GM20431 (cell line): Measurements from ENCODE around the gene DAPP1.
"Not testable (repeated sequence)": the region's sequence is repeated elsewhere in the genome, so short reads cannot be mapped to it uniquely, and the experiment has no call there.

Experiments used
- in situ Hi-C: fragments of 300-500 bp; cut with MseI, MboI; formaldehyde crosslinking; loops from one replicate; pipeline ENCODE4 v1.15.0; 2020; ENCODE audit warnings: low sequenced_read_pairs; ENCODE audit not compliant: unreplicated experiment

The DAPP1 gene, protein sequence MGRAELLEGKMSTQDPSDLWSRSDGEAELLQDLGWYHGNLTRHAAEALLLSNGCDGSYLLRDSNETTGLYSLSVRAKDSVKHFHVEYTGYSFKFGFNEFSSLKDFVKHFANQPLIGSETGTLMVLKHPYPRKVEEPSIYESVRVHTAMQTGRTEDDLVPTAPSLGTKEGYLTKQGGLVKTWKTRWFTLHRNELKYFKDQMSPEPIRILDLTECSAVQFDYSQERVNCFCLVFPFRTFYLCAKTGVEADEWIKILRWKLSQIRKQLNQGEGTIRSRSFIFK

GRCh38 chr4:99816545-99817308, at the start of gene DAPP1:
TSS of gene DAPP1 (plus strand) at chr4:99816827. CDS start at chr4:99816914, 87 bp downstream.
- in situ Hi-C loops = loop anchor here (10.0 kb wide), 1 partner anchor 58 kb away; no protein-coding TSS in a partner anchor

DNA sequence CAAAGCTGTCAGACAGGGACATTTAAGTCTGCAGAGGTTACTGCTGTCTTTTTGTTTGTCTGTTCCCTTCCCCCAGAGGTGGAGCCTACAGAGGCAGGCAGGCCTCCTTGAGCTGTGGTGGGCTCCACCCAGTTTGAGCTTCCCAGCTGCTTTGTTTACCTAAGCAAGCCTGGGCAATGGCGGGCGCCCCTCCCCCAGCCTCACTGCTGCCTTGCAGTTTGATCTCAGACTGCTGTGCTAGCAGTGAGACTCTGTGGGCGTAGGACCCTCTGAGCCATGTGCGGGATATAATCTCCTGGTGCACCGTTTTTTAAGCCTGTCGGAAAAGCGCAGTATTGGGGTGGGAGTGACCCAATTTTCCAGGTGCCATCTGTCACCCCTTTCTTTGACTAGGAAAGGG, 45.8 kb upstream of the DAPP1 start:
- in situ Hi-C loops = not testable (repeated sequence)

GRCh38 chr4:99783940-99784339, 32.7 kb upstream of the DAPP1 start:
- in situ Hi-C loops = no loop called here

- in situ Hi-C loops = no loop called here
Observed at GRCh38 chr4:99784842-99785241, 31.8 kb upstream of the DAPP1 start.

- in situ Hi-C loops = no loop called here
Observed at GRCh38 chr4:99790796-99791617, 25.6 kb upstream of the DAPP1 start.

GRCh38 chr4:99800332-99801004, 16.2 kb upstream of the DAPP1 start:
- in situ Hi-C loops = loop anchor here (10.0 kb wide), 1 partner anchor 246 kb away; no protein-coding TSS in a partner anchor

- in situ Hi-C loops = loop anchor here (10.0 kb wide), 1 partner anchor 246 kb away; no protein-coding TSS in a partner anchor
Observed at GRCh38 chr4:99801005-99801699, 15.5 kb upstream of the DAPP1 start.

DNA sequence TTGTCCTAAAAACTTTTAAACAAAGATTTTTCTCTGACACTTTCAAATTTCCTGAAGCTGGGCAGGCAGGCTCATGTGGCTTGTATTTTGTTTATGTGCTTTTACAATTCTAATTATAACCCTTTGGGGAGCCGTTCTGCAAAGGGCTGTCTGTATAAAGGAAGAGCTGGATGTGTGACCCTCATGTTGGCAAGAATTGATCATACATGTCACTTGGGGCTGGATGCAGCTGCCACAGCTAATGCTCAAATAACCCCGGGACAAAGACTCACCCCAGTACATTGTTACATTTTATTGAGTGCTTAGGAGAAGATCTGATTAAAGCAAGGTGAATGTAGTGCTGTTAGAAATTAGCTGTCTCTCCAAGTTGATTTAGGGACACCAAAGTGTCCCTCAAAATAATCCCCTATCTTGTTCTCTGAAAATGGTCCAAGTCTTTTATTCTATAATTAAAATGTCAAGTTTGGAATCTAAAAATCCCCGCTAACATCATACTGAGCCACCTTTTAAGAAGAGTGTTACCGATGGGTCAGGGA, 13.0 kb upstream of the DAPP1 start:
- in situ Hi-C loops = loop anchor here (10.0 kb wide), 1 partner anchor 249 kb away; no protein-coding TSS in a partner anchor

DNA sequence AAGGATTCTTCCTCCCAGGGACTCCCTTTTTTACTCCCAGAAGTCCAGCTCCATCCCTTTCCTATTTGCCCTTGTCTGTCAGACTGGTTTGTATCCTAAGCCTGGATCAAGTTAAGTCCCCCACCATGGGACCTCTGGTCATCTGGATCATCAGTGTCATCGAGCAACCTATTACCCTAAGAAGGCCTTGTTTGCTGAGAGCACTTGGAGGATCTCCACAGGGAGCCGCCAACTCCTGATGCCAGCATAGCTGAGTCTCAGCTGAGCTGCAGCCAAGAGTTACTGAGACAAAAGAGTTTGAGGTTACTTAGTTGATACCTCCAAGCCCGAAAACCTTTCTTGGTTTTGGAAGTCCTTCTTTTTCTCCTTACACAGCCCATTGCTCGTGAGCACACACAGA, 10.1 kb upstream of the DAPP1 start:
- in situ Hi-C loops = loop anchor here (10.0 kb wide), 1 partner anchor 252 kb away; no protein-coding TSS in a partner anchor

GRCh38 chr4:99807666-99808065, 9.0 kb upstream of the DAPP1 start:
- in situ Hi-C loops = loop anchor here (10.0 kb wide), 1 partner anchor 253 kb away; no protein-coding TSS in a partner anchor

- in situ Hi-C loops = loop anchor here (10.0 kb wide), 1 partner anchor 254 kb away; no protein-coding TSS in a partner anchor
Observed at GRCh38 chr4:99808260-99808857, 8.3 kb upstream of the DAPP1 start.

- in situ Hi-C loops = loop anchor here (10.0 kb wide), 1 partner anchor 255 kb away; no protein-coding TSS in a partner anchor
Observed at GRCh38 chr4:99809326-99809725, 7.3 kb upstream of the DAPP1 start.

DNA sequence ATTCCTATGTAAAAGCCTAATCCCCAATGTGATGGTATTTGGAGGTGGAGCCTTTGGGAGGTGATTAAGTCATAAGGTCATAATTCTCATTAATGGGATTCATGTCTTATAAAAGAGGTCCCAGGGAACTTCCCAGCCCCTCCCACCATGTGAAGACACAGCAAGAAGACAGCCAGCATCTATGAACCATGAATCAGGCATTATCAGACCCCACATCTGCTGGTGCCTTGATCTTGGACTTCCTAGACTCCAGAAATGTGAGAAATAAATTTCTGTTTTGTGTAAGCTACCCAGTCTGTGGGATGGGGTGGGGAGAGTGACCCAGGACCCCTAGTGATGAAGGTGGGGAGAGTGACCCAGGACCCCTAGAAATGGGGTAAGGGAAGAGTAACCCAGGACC, 6.1 kb upstream of the DAPP1 start:
- in situ Hi-C loops = loop anchor here (10.0 kb wide), 1 partner anchor 64 kb away; no protein-coding TSS in a partner anchor

DNA sequence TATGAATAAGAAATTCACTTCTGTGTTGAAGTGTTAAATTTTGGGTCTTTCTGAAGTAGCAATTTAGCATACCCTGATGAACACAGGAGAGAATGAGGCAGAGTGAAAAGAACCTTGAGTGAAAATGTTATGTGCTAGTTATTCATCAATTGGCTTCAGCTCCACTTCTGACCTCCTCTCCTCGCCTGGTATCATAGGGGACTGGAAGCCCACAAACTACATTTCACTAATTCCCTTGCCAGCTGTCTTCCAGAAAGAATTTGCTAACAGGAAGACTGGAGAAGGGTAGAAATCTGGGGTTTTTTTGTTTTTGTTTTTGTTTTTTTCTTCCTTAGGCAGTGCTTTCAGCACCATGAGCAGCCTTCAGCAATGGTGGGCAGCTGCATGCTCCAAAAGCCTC, 5.5 kb upstream of the DAPP1 start:
- in situ Hi-C loops = loop anchor here (10.0 kb wide), 1 partner anchor 64 kb away; no protein-coding TSS in a partner anchor

GRCh38 chr4:99811850-99812249, 4.8 kb upstream of the DAPP1 start:
- in situ Hi-C loops = loop anchor here (10.0 kb wide), 1 partner anchor 63 kb away; no protein-coding TSS in a partner anchor

- in situ Hi-C loops = loop anchor here (10.0 kb wide), 1 partner anchor 59 kb away; no protein-coding TSS in a partner anchor
Observed at GRCh38 chr4:99815597-99816011, 1.0 kb upstream of the DAPP1 start.

- in situ Hi-C loops = loop anchor here (10.0 kb wide), 1 partner anchor 57 kb away; no protein-coding TSS in a partner anchor
Observed at GRCh38 chr4:99817309-99817890, 773 bp downstream of the DAPP1 start.
